Measurements from ENCODE around the gene LDAF1. TPM values are rescaled to one million over a fixed set of nuclear protein-coding genes. Genes with fewer than 3 reads are reported as not detected.

Gene LDAF1
- total RNA-seq, 1 donor from 2014 or later = 63.8 TPM

- H3K4me3 ChIP-seq = peak overlapping the region; percentile 59 to 74
- H3K36me3 ChIP-seq = peaks cover 0 to under 1% of the 10 kb centered on the region in 2 donors
- TF ChIP-seq POLR2A (IDR thresholded peaks at IDR 0.05) (no peak), CTCF (IDR thresholded peaks at IDR 0.05) (no peak), POLR2AphosphoS5 (IDR thresholded peaks at IDR 0.05; ENCODE audit: insufficient read depth in 1 of 2, low read depth in 1 of 2) (peak; percentile 30 to 61)
- H3K27me3 ChIP-seq = no peaks in the 10 kb centered on the region
- DNase-seq (ENCODE audit: extremely low spot score in 2 of 2) = no peak
- H3K9me3 ChIP-seq = no peaks in the 10 kb centered on the region
- peak overlapping the region; percentile 94 for H3K27ac ChIP-seq
- peaks cover 68% of the 10 kb centered on the region for H3K4me1 ChIP-seq
- intact Hi-C loops (cut with DNase I) = loop anchor here (5.0 kb wide), 1 partner anchor 143 kb away; no protein-coding TSS in a partner anchor
These were observed 942 bp downstream of the LDAF1 start for GRCh38 chr16:21159281-21159951.

- DNase-seq (ENCODE audit: extremely low spot score in 2 of 2) = no peak
- Histone ChIP-seq H3K4me3 (peak overlapping the region in 1 of 2 donors; percentile 59), H3K4me1 (peaks cover 70% of the 10 kb centered on the region), H3K27me3 (no peaks in the 10 kb centered on the region), H3K9me3 (no peaks in the 10 kb centered on the region), H3K36me3 (peaks cover 0 to 9% of the 10 kb centered on the region in 2 donors), H3K27ac (peak overlapping the region; percentile 94)
- no peak for TF ChIP-seq POLR2AphosphoS5 (IDR thresholded peaks at IDR 0.05; ENCODE audit: insufficient read depth in 1 of 2, low read depth in 1 of 2)
- intact Hi-C loops (cut with DNase I) = loop anchor here (5.0 kb wide), 1 partner anchor 1527 kb away; no protein-coding TSS in a partner anchor
These were observed 1.8 kb downstream of the LDAF1 start for GRCh38 chr16:21160276-21160675.

GRCh38 chr16:21161211-21161610, 2.7 kb downstream of the LDAF1 start:
- Histone ChIP-seq H3K27ac (peak overlapping the region; percentile 94), H3K9me3 (no peaks in the 10 kb centered on the region), H3K4me1 (peaks cover 70% of the 10 kb centered on the region), H3K36me3 (peaks cover 0 to 17% of the 10 kb centered on the region in 2 donors), H3K4me3 (peak overlapping the region in 1 of 2 donors; percentile 7), H3K27me3 (no peaks in the 10 kb centered on the region)
- intact Hi-C loops (cut with DNase I) = loop anchor here (5.0 kb wide), 1 partner anchor 1526 kb away; no protein-coding TSS in a partner anchor
- DNase-seq (ENCODE audit: extremely low spot score in 2 of 2) = no peak
- TF ChIP-seq CTCF (IDR thresholded peaks at IDR 0.05) (no peak), POLR2AphosphoS5 (IDR thresholded peaks at IDR 0.05; ENCODE audit: insufficient read depth in 1 of 2, low read depth in 1 of 2) (no peak), POLR2A (IDR thresholded peaks at IDR 0.05) (no peak)

GRCh38 chr16:21162661-21163151, 4.2 kb downstream of the LDAF1 start:
- DNase-seq (ENCODE audit: extremely low spot score in 2 of 2) = no peak
- peaks cover 60% of the 10 kb centered on the region for H3K4me1 ChIP-seq
- H3K27ac ChIP-seq = peak overlapping the region; percentile 64
- no peaks in the 10 kb centered on the region for H3K27me3 ChIP-seq
- H3K9me3 ChIP-seq = no peaks in the 10 kb centered on the region
- H3K36me3 ChIP-seq = peaks cover 0 to 28% of the 10 kb centered on the region in 2 donors
- H3K4me3 ChIP-seq = no peak overlapping the region
- no peak for TF ChIP-seq CTCF (IDR thresholded peaks at IDR 0.05)
- intact Hi-C loops (cut with DNase I) = loop anchor here (5.0 kb wide), 1 partner anchor 1525 kb away; no protein-coding TSS in a partner anchor

GRCh38 chr16:21163576-21163975, 5.1 kb downstream of the LDAF1 start:
- intact Hi-C loops (cut with DNase I) = loop anchor here (5.0 kb wide), 1 partner anchor 1524 kb away; no protein-coding TSS in a partner anchor
- H3K27ac ChIP-seq = peak overlapping the region; percentile 64
- H3K36me3 ChIP-seq = peaks cover 0 to 28% of the 10 kb centered on the region in 2 donors
- no peak for DNase-seq (ENCODE audit: extremely low spot score in 2 of 2)
- no peak for TF ChIP-seq CTCF (IDR thresholded peaks at IDR 0.05)
- TF ChIP-seq POLR2A (IDR thresholded peaks at IDR 0.05) = no peak
- TF ChIP-seq POLR2AphosphoS5 (IDR thresholded peaks at IDR 0.05; ENCODE audit: insufficient read depth in 1 of 2, low read depth in 1 of 2) = no peak
- H3K4me1 ChIP-seq = peaks cover 54% of the 10 kb centered on the region
- H3K9me3 ChIP-seq = no peaks in the 10 kb centered on the region
- H3K4me3 ChIP-seq = no peak overlapping the region
- H3K27me3 ChIP-seq = no peaks in the 10 kb centered on the region

Measured in vagina (tissue), 2 donors.